Activated CD4-positive, alpha-beta T cell treated with anti-CD3 and anti-CD28 coated beads, Interleukin-2, amount 10 ng/mL, durations not matched to agents 7 days and 5 days (primary cell): ENCODE measurements around the gene EPHA7. TPM values are rescaled to one million over a fixed set of nuclear protein-coding genes. Genes with fewer than 3 reads are reported as not detected.

ENCODE experiments used
- CTCF ChIA-PET: fragments of 350-600 bp; sonication (Branson Sonifier 250); formaldehyde crosslinking; loops from one replicate; lab custom pipeline; 2021; ENCODE audit warnings: antibody characterized with exemption; lab: Charles Lee
- POLR2A ChIA-PET: fragments of 350-600 bp; sonication (Branson Sonifier 250); formaldehyde crosslinking; loops from one replicate; lab custom pipeline; 2021; ENCODE audit warnings: antibody characterized with exemption; lab: Charles Lee
- DNase-seq: peaks from one replicate; pipeline ENCODE4 v3.0.0-alpha.2; 2020
- H3K27ac Mint-ChIP-seq: one replicate; pipeline ENCODE4 v1.8.0; 2021; ENCODE audit warnings: mild to moderate bottlenecking, moderate library complexity, mixed read lengths
- H3K27me3 Mint-ChIP-seq: one replicate; pipeline ENCODE4 v1.8.0; 2021; ENCODE audit warnings: mixed read lengths
- H3K36me3 Mint-ChIP-seq: one replicate; pipeline ENCODE4 v1.8.0; 2021; ENCODE audit warnings: low read depth, mixed read lengths
- H3K4me1 Mint-ChIP-seq: one replicate; pipeline ENCODE4 v1.8.0; 2021; ENCODE audit warnings: mixed read lengths
- H3K4me3 Mint-ChIP-seq: one replicate; pipeline ENCODE4 v1.8.0; 2021; ENCODE audit warnings: mild to moderate bottlenecking, moderate library complexity, mixed read lengths
- H3K9me3 Mint-ChIP-seq: one replicate; pipeline ENCODE4 v1.8.0; 2021; ENCODE audit warnings: mixed read lengths
- total RNA-seq, 2 experiments: library from RNA; stranded (reverse); gene quantifications; one replicate each; pipeline ENCODE4 v1.2.3, GENCODE V29; 2021

Gene EPHA7
- total RNA-seq, 2 experiments from 2014 or later = not detected

- no peak overlapping the region for H3K27ac Mint-ChIP-seq
- no peaks in the 10 kb centered on the region for H3K36me3 Mint-ChIP-seq
- no peaks in the 10 kb centered on the region for H3K27me3 Mint-ChIP-seq
- no peaks in the 10 kb centered on the region for H3K4me1 Mint-ChIP-seq
- H3K4me3 Mint-ChIP-seq = no peak overlapping the region
- H3K9me3 Mint-ChIP-seq = peaks cover 6% of the 10 kb centered on the region
- DNase-seq = no peak
- POLR2A ChIA-PET = no interaction called here
- CTCF ChIA-PET = no interaction called here
Observed at GRCh38 chr6:93300661-93301060, 118.7 kb downstream of the EPHA7 start.

DNA sequence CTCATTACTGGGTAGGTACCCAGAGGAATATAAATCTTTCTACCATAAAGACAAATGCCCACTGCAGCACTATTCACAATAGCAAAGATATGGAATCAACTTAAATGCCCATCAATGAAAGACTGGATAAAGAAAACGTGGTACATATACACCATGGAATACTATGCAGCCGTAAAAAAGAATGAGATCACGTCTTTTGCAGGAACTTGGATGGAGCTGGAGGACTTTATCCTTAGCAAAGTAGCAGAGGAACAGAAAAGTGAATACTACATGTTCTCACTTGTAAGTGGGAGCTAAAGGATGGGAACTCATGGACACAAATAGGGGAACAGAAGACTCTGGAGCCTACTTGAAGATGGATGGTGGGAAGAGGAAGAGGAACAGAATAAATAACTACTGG is 119.7 kb downstream of the EPHA7 start:
- CTCF ChIA-PET = no interaction called here
- DNase-seq = no peak
- POLR2A ChIA-PET = no interaction called here
- no peak overlapping the region for H3K4me3 Mint-ChIP-seq
- H3K4me1 Mint-ChIP-seq = no peaks in the 10 kb centered on the region
- H3K9me3 Mint-ChIP-seq = peaks cover 6% of the 10 kb centered on the region
- H3K27ac Mint-ChIP-seq = no peak overlapping the region
- H3K27me3 Mint-ChIP-seq = no peaks in the 10 kb centered on the region
- no peaks in the 10 kb centered on the region for H3K36me3 Mint-ChIP-seq

- Mint-ChIP-seq H3K9me3 (peaks cover 6% of the 10 kb centered on the region), H3K4me1 (no peaks in the 10 kb centered on the region), H3K4me3 (no peak overlapping the region), H3K27ac (no peak overlapping the region), H3K36me3 (no peaks in the 10 kb centered on the region), H3K27me3 (no peaks in the 10 kb centered on the region)
- POLR2A ChIA-PET = no interaction called here
- no peak for DNase-seq
- CTCF ChIA-PET = no interaction called here
Observed at GRCh38 chr6:93295631-93296030, 123.7 kb downstream of the EPHA7 start.

DNA sequence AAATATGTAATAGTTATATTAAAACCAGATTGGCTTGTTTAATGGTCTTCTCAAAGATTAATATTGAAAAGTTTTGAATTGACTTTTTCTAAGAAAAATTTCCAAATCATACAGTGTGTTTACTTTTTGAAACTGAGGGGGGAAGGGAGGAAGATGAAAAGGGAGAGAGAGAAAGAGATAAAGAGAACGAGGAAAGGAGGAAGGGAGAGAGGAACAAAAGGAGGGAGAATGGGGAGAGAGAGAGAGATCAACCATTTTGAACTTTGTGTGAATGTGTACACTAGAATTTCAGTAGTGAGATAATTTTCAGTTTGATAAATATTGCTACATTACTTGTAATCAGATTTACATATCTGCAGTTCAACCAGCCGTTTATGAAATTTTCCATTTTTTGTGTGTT is 124.5 kb downstream of the EPHA7 start:
- Mint-ChIP-seq H3K27ac (no peak overlapping the region), H3K36me3 (no peaks in the 10 kb centered on the region), H3K9me3 (peaks cover 6% of the 10 kb centered on the region), H3K4me1 (no peaks in the 10 kb centered on the region), H3K4me3 (no peak overlapping the region), H3K27me3 (no peaks in the 10 kb centered on the region)
- DNase-seq = no peak
- ChIA-PET CTCF (no interaction called here), POLR2A (no interaction called here)

GRCh38 chr6:93293872-93294271 is 125.5 kb downstream of the EPHA7 start:
- Mint-ChIP-seq H3K9me3 (no peaks in the 10 kb centered on the region), H3K27me3 (no peaks in the 10 kb centered on the region), H3K4me3 (no peak overlapping the region), H3K36me3 (no peaks in the 10 kb centered on the region), H3K4me1 (no peaks in the 10 kb centered on the region), H3K27ac (no peak overlapping the region)
- POLR2A ChIA-PET = no interaction called here
- no peak for DNase-seq
- CTCF ChIA-PET = no interaction called here

GRCh38 chr6:93293460-93293859 is 125.9 kb downstream of the EPHA7 start:
- POLR2A ChIA-PET = no interaction called here
- Mint-ChIP-seq H3K4me1 (no peaks in the 10 kb centered on the region), H3K4me3 (no peak overlapping the region), H3K27me3 (no peaks in the 10 kb centered on the region), H3K36me3 (no peaks in the 10 kb centered on the region), H3K9me3 (no peaks in the 10 kb centered on the region), H3K27ac (no peak overlapping the region)
- no peak for DNase-seq
- CTCF ChIA-PET = no interaction called here

GRCh38 chr6:93282521-93283031 is 136.8 kb downstream of the EPHA7 start:
- Mint-ChIP-seq H3K9me3 (no peaks in the 10 kb centered on the region), H3K36me3 (no peaks in the 10 kb centered on the region), H3K27me3 (no peaks in the 10 kb centered on the region), H3K27ac (no peak overlapping the region), H3K4me3 (no peak overlapping the region), H3K4me1 (no peaks in the 10 kb centered on the region)
- no peak for DNase-seq
- ChIA-PET POLR2A (no interaction called here), CTCF (no interaction called here)

GRCh38 chr6:93278241-93278640 is 141.1 kb downstream of the EPHA7 start:
- no peaks in the 10 kb centered on the region for H3K36me3 Mint-ChIP-seq
- no peak overlapping the region for H3K27ac Mint-ChIP-seq
- H3K27me3 Mint-ChIP-seq = no peaks in the 10 kb centered on the region
- H3K4me3 Mint-ChIP-seq = no peak overlapping the region
- H3K9me3 Mint-ChIP-seq = no peaks in the 10 kb centered on the region
- DNase-seq = no peak
- H3K4me1 Mint-ChIP-seq = no peaks in the 10 kb centered on the region
- CTCF ChIA-PET = no interaction called here
- POLR2A ChIA-PET = no interaction called here

- Mint-ChIP-seq H3K9me3 (no peaks in the 10 kb centered on the region), H3K27me3 (no peaks in the 10 kb centered on the region), H3K4me1 (no peaks in the 10 kb centered on the region), H3K4me3 (no peak overlapping the region), H3K36me3 (no peaks in the 10 kb centered on the region), H3K27ac (no peak overlapping the region)
- CTCF ChIA-PET = no interaction called here
- POLR2A ChIA-PET = no interaction called here
- no peak for DNase-seq
Observed at GRCh38 chr6:93272896-93273295, 146.5 kb downstream of the EPHA7 start.

- Mint-ChIP-seq H3K27me3 (no peaks in the 10 kb centered on the region), H3K36me3 (no peaks in the 10 kb centered on the region), H3K4me3 (no peak overlapping the region), H3K9me3 (no peaks in the 10 kb centered on the region), H3K4me1 (no peaks in the 10 kb centered on the region), H3K27ac (no peak overlapping the region)
- POLR2A ChIA-PET = no interaction called here
- CTCF ChIA-PET = no interaction called here
- DNase-seq = no peak
Observed at GRCh38 chr6:93272211-93272610, 147.1 kb downstream of the EPHA7 start.

- DNase-seq = no peak
- Mint-ChIP-seq H3K9me3 (no peaks in the 10 kb centered on the region), H3K27ac (no peak overlapping the region), H3K4me3 (no peak overlapping the region), H3K36me3 (no peaks in the 10 kb centered on the region), H3K27me3 (no peaks in the 10 kb centered on the region), H3K4me1 (no peaks in the 10 kb centered on the region)
- POLR2A ChIA-PET = no interaction called here
- CTCF ChIA-PET = no interaction called here
Observed at GRCh38 chr6:93266116-93266817, 153.1 kb downstream of the EPHA7 start.

DNA sequence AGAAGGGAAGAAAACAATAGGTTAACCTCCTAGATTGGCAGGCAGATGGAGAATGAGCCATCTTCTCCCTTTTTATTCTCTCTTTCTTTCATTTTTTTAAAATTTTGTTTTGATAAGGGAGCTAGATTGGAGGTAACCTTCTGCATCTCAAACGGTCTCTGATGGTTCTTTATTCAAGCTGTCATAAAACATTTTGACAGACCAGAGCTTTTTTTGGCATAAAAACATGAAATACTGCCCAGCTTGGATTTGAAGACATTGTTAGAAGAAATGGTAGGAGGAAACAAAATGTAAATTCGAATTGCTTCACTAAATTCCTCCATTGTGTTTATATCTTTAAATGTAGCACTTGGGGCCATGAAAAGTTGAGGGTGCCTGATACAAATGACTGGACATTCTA is 158.5 kb downstream of the EPHA7 start:
- H3K4me1 Mint-ChIP-seq = no peaks in the 10 kb centered on the region
- no peak for DNase-seq
- no peaks in the 10 kb centered on the region for H3K27me3 Mint-ChIP-seq
- no peak overlapping the region for H3K4me3 Mint-ChIP-seq
- H3K27ac Mint-ChIP-seq = no peak overlapping the region
- ChIA-PET CTCF (no interaction called here), POLR2A (no interaction called here)
- H3K9me3 Mint-ChIP-seq = no peaks in the 10 kb centered on the region
- H3K36me3 Mint-ChIP-seq = no peaks in the 10 kb centered on the region

GRCh38 chr6:93259332-93259731 is 160.0 kb downstream of the EPHA7 start:
- H3K36me3 Mint-ChIP-seq = no peaks in the 10 kb centered on the region
- H3K4me3 Mint-ChIP-seq = no peak overlapping the region

DNA sequence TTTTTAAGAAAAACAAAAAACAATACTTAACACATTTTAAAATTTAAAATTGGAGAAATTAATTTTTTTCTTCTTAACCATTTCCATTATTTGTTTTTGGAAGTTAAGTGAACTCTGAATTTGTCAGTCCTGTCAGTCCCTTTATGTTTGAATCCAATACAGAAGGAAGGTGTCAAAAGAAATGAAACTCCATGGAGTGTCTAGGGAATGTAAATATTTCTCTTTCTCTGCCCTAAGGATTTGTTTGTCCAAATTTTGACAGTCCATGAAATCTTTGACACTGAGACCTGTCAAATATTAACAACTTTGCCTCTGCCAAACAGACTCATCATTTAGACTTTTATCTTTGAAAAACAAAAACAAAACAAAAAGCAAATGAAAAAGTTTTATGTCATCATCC is 166.4 kb downstream of the EPHA7 start:
- POLR2A ChIA-PET = no interaction called here
- Mint-ChIP-seq H3K36me3 (no peaks in the 10 kb centered on the region), H3K27me3 (no peaks in the 10 kb centered on the region), H3K4me3 (no peak overlapping the region), H3K9me3 (no peaks in the 10 kb centered on the region), H3K27ac (no peak overlapping the region), H3K4me1 (no peaks in the 10 kb centered on the region)
- CTCF ChIA-PET = no interaction called here
- no peak for DNase-seq

More at GRCh38 chr6:93259332-93259731, 160.0 kb downstream of the EPHA7 start:
- ChIA-PET CTCF (no interaction called here), POLR2A (no interaction called here)
- Mint-ChIP-seq H3K27me3 (no peaks in the 10 kb centered on the region), H3K4me1 (no peaks in the 10 kb centered on the region), H3K27ac (no peak overlapping the region), H3K9me3 (no peaks in the 10 kb centered on the region)
- no peak for DNase-seq
